SK-N-MC (cell line): ENCODE measurements around the gene CHID1.

Experiments used
- EZH2 ChIP-seq: fragments of 200-600 bp; sonication (generic); IDR thresholded peaks from one replicate; pipeline ENCODE4 v1.6.1; 2017; ENCODE audit warnings: antibody characterized with exemption
- POLR2AphosphoS5 ChIP-seq: IDR thresholded peaks from 2 replicates; pipeline ENCODE4 v1.6.1; 2012; ENCODE audit warnings: mild to moderate bottlenecking, low read depth, low read length, borderline replicate concordance

- TF ChIP-seq POLR2AphosphoS5 = no peak
- TF ChIP-seq EZH2 = no peak
Observed at GRCh38 chr11:869399-870126, 41.0 kb downstream of the CHID1 start.
